Smooth muscle cell (in vitro differentiated cells): ENCODE measurements around the gene TMEM218. TPM values are rescaled to one million over a fixed set of nuclear protein-coding genes. Genes with fewer than 3 reads are reported as not detected.

Experiments
- DNase-seq: peaks from one replicate; lab custom pipeline; 2025; ENCODE audit not compliant: unreplicated experiment; lab: John Stamatoyannopoulos, UW
- H2AFZ ChIP-seq: fragments of 200-600 bp; sonication (generic); 2 replicates; pipeline ENCODE4 v1.6.0; 2016; ENCODE audit warnings: antibody characterized with exemption, low read depth, mild to moderate bottlenecking
- H3F3A ChIP-seq: fragments of 200-600 bp; sonication (generic); 2 replicates; pipeline ENCODE4 v1.6.0; 2017; ENCODE audit warnings: antibody characterized with exemption, low read depth
- H3K27ac ChIP-seq: fragments of 200-600 bp; sonication (generic); 2 replicates; pipeline ENCODE4 v1.5.1; 2016; ENCODE audit warnings: low read depth, mild to moderate bottlenecking
- H3K27me3 ChIP-seq: fragments of 200-600 bp; sonication (generic); 2 replicates; pipeline ENCODE4 v1.6.1; 2016; ENCODE audit warnings: low read depth, mild to moderate bottlenecking
- H3K36me3 ChIP-seq: fragments of 200-600 bp; sonication (generic); 2 replicates; pipeline ENCODE4 v1.5.1; 2016; ENCODE audit warnings: low read depth
- H3K4me1 ChIP-seq: fragments of 200-600 bp; sonication (generic); 2 replicates; pipeline ENCODE4 v1.5.1; 2016; ENCODE audit warnings: low read depth
- H3K4me2 ChIP-seq: fragments of 200-600 bp; sonication (generic); 2 replicates; pipeline ENCODE4 v1.6.0; 2016; ENCODE audit warnings: mild to moderate bottlenecking
- H3K4me3 ChIP-seq: fragments of 200-600 bp; sonication (generic); 2 replicates; pipeline ENCODE4 v1.5.1; 2016; ENCODE audit warnings: mild to moderate bottlenecking
- H3K79me2 ChIP-seq: fragments of 200-600 bp; sonication (generic); 2 replicates; pipeline ENCODE4 v1.6.0; 2016; ENCODE audit warnings: low read depth, mild to moderate bottlenecking
- H3K9ac ChIP-seq: fragments of 200-600 bp; sonication (generic); 2 replicates; pipeline ENCODE4 v1.6.0; 2016; ENCODE audit warnings: low read depth
- H3K9me3 ChIP-seq: fragments of 200-600 bp; sonication (generic); replicated peaks from 2 replicates; pipeline ENCODE4 v1.5.1; 2016; ENCODE audit warnings: low read depth
- H4K20me1 ChIP-seq: fragments of 200-600 bp; sonication (generic); 2 replicates; pipeline ENCODE4 v1.6.0; 2016; ENCODE audit warnings: low read depth
- CTCF ChIP-seq: fragments of 200-600 bp; sonication (generic); IDR thresholded peaks from 2 replicates; pipeline ENCODE4 v1.5.1; 2017; ENCODE audit warnings: borderline replicate concordance, mild to moderate bottlenecking, antibody characterized with exemption; ENCODE audit not compliant: insufficient read depth, poor library complexity, severe bottlenecking
- WGBS: methylation state at CpG from one replicate; pipeline ENCODE4 v1.1.7; 2016; ENCODE audit warnings: low lambda C conversion rate; 5-methylcytosine and 5-hydroxymethylcytosine counted together
- polyA plus RNA-seq: library from polyadenylated mRNA; unstranded; fragments of >200 nt; fragmentation: Nextera tagmentation; extraction: Ambion mirVana; gene quantifications from 2 replicates; pipeline ENCODE4 v1.2.1, GENCODE V29; 2016
- total RNA-seq: library from RNA; depleted of rRNA; stranded (reverse); fragments of >200 nt; gene quantifications from 2 replicates; pipeline ENCODE4 v1.2.3, GENCODE V29; 2014

Gene TMEM218
- total and polyA plus RNA-seq, 2 experiments from 2014 or later = 22.1 to 30.7 TPM

GRCh38 chr11:125154378-125155099 is 43.1 kb upstream of the TMEM218 start:
- Histone ChIP-seq H3K4me3 (no peak overlapping the region), H3K9me3 (no peaks in the 10 kb centered on the region), H3K79me2 (no peaks in the 10 kb centered on the region), H3K27ac (no peak overlapping the region), H3K27me3 (no peaks in the 10 kb centered on the region), H3K9ac (no peak overlapping the region), H3F3A (peaks cover 6% of the 10 kb centered on the region), H4K20me1 (no peaks in the 10 kb centered on the region), H2AFZ (no peak overlapping the region), H3K36me3 (no peaks in the 10 kb centered on the region), H3K4me2 (no peak overlapping the region), H3K4me1 (no peaks in the 10 kb centered on the region)
- no peak for TF ChIP-seq CTCF
- 33% methylated on average over 7 of the region's 7 CpGs for WGBS
- DNase-seq = no peak

- no peak for TF ChIP-seq CTCF
- H3K4me3 ChIP-seq = no peak overlapping the region
- no peak overlapping the region for H3K4me2 ChIP-seq
- peaks cover 6% of the 10 kb centered on the region for H3F3A ChIP-seq
- WGBS = 56% methylated on average over 2 of the region's 2 CpGs
- no peak overlapping the region for H2AFZ ChIP-seq
- H3K27ac ChIP-seq = no peak overlapping the region
- no peaks in the 10 kb centered on the region for H3K9me3 ChIP-seq
- no peaks in the 10 kb centered on the region for H3K4me1 ChIP-seq
- H3K9ac ChIP-seq = no peak overlapping the region
- H3K27me3 ChIP-seq = no peaks in the 10 kb centered on the region
- no peak for DNase-seq
- no peaks in the 10 kb centered on the region for H3K79me2 ChIP-seq
- H3K36me3 ChIP-seq = no peaks in the 10 kb centered on the region
- no peaks in the 10 kb centered on the region for H4K20me1 ChIP-seq
Observed at GRCh38 chr11:125153837-125154236, 42.4 kb upstream of the TMEM218 start.

- Histone ChIP-seq H4K20me1 (no peaks in the 10 kb centered on the region), H3K4me3 (no peak overlapping the region), H3K79me2 (no peaks in the 10 kb centered on the region), H3K9me3 (no peaks in the 10 kb centered on the region), H3K27ac (no peak overlapping the region), H3K4me2 (no peak overlapping the region), H3K27me3 (no peaks in the 10 kb centered on the region), H3K36me3 (no peaks in the 10 kb centered on the region), H3K4me1 (no peaks in the 10 kb centered on the region), H2AFZ (no peak overlapping the region), H3F3A (no peaks in the 10 kb centered on the region), H3K9ac (no peak overlapping the region)
- DNase-seq = no peak
- no peak for TF ChIP-seq CTCF
- 78% methylated on average over 5 of the region's 5 CpGs for WGBS
Observed at GRCh38 chr11:125148743-125149142, 37.3 kb upstream of the TMEM218 start.

GRCh38 chr11:125148011-125148410 is 36.6 kb upstream of the TMEM218 start:
- Histone ChIP-seq H3K4me1 (no peaks in the 10 kb centered on the region), H3K27ac (no peak overlapping the region), H3K79me2 (no peaks in the 10 kb centered on the region), H3K36me3 (no peaks in the 10 kb centered on the region), H3K4me2 (no peak overlapping the region), H2AFZ (no peak overlapping the region), H4K20me1 (no peaks in the 10 kb centered on the region), H3F3A (no peaks in the 10 kb centered on the region), H3K9me3 (no peaks in the 10 kb centered on the region), H3K9ac (no peak overlapping the region), H3K4me3 (no peak overlapping the region), H3K27me3 (no peaks in the 10 kb centered on the region)
- no peak for TF ChIP-seq CTCF
- DNase-seq = no peak
